ENCODE data around the gene PTPN18. TPM values are rescaled to one million over a fixed set of nuclear protein-coding genes. Genes with fewer than 3 reads are reported as not detected.

Gene PTPN18
- total RNA-seq, 2 experiments from 2014 or later = 27.6 to 27.8 TPM

DNA sequence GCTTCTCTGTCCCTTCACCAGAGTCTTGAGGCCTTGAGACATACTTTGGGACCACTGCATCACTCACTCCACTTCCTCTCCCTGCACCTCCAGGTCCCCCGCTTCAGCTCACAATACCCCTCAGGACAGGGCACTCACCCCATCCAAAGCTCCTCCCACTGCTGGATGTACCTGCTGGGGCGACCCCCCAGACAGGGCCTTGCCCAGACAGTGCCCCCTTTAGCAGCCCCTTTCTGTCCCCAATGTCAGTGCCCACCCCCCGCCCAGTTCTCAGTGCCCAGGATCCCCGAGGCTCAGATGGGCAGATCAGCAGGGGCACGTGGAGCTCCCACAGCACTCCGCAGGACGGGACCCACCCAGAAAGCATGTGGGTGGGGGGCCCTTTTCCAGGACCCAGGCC is 37.0 kb upstream of the PTPN18 start:
- Mint-ChIP-seq H3K27ac (no peak overlapping the region), H3K9me3 (no peaks in the 10 kb centered on the region), H3K4me1 (ENCODE audit: low read depth) (no peaks in the 10 kb centered on the region), H3K36me3 (ENCODE audit: low read depth) (no peaks in the 10 kb centered on the region), H3K4me3 (no peak overlapping the region), H3K27me3 (peaks cover 24% of the 10 kb centered on the region)
- DNase-seq (no peak), ATAC-seq (ENCODE audit: poor library complexity) (no peak)
- ChIA-PET CTCF (no interaction called here), POLR2A (no interaction called here)
- Histone ChIP-seq H3K36me3 (ENCODE audit: insufficient read depth, low read length) (no peaks in the 10 kb centered on the region), H3K9me3 (ENCODE audit: control insufficient read depth in 1 of 2, insufficient read depth in 1 of 2, low read length in 2 of 2) (peaks cover 0 to 6% of the 10 kb centered on the region in 2 experiments), H3K27me3 (ENCODE audit: control insufficient read depth in 1 of 2, insufficient read depth in 2 of 2, low read length in 2 of 2) (peaks cover 0 to 10% of the 10 kb centered on the region in 2 experiments), H3K27ac (ENCODE audit: low read depth in 1 of 2, low read length in 2 of 2) (no peak overlapping the region), H3K4me1 (ENCODE audit: insufficient read depth, low read length) (no peaks in the 10 kb centered on the region), H3K4me3 (ENCODE audit: low read length) (no peak overlapping the region)
- TF ChIP-seq, protein P1, sequence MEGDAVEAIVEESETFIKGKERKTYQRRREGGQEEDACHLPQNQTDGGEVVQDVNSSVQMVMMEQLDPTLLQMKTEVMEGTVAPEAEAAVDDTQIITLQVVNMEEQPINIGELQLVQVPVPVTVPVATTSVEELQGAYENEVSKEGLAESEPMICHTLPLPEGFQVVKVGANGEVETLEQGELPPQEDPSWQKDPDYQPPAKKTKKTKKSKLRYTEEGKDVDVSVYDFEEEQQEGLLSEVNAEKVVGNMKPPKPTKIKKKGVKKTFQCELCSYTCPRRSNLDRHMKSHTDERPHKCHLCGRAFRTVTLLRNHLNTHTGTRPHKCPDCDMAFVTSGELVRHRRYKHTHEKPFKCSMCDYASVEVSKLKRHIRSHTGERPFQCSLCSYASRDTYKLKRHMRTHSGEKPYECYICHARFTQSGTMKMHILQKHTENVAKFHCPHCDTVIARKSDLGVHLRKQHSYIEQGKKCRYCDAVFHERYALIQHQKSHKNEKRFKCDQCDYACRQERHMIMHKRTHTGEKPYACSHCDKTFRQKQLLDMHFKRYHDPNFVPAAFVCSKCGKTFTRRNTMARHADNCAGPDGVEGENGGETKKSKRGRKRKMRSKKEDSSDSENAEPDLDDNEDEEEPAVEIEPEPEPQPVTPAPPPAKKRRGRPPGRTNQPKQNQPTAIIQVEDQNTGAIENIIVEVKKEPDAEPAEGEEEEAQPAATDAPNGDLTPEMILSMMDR (IDR thresholded peaks at IDR 0.05) = no peak
- intact Hi-C loops (cut with DNase I, micrococcal nuclease) = no loop called here

- Mint-ChIP-seq H3K36me3 (ENCODE audit: low read depth) (no peaks in the 10 kb centered on the region), H3K27me3 (peaks cover 30% of the 10 kb centered on the region), H3K27ac (no peak overlapping the region), H3K4me1 (ENCODE audit: low read depth) (no peaks in the 10 kb centered on the region), H3K9me3 (no peaks in the 10 kb centered on the region), H3K4me3 (no peak overlapping the region)
- ATAC-seq (ENCODE audit: poor library complexity) (no peak), DNase-seq (no peak)
- ChIA-PET CTCF (no interaction called here), POLR2A (no interaction called here)
- intact Hi-C loops (cut with DNase I, micrococcal nuclease) = no loop called here
- Histone ChIP-seq H3K27me3 (ENCODE audit: control insufficient read depth in 1 of 2, insufficient read depth in 2 of 2, low read length in 2 of 2) (peaks cover 0 to 16% of the 10 kb centered on the region in 2 experiments), H3K4me3 (ENCODE audit: low read length) (no peak overlapping the region), H3K9me3 (ENCODE audit: control insufficient read depth in 1 of 2, insufficient read depth in 1 of 2, low read length in 2 of 2) (peaks cover 0 to 6% of the 10 kb centered on the region in 2 experiments), H3K4me1 (ENCODE audit: insufficient read depth, low read length) (no peaks in the 10 kb centered on the region), H3K27ac (ENCODE audit: low read depth in 1 of 2, low read length in 2 of 2) (no peak overlapping the region), H3K36me3 (ENCODE audit: insufficient read depth, low read length) (no peaks in the 10 kb centered on the region)
- TF ChIP-seq, protein P1 (IDR thresholded peaks at IDR 0.05) = no peak
These were observed 36.3 kb upstream of the PTPN18 start for GRCh38 chr2:130319536-130319935.

GRCh38 chr2:130327703-130328527 is 27.9 kb upstream of the PTPN18 start:
- DNase-seq = no peak
- Histone ChIP-seq H3K27me3 (ENCODE audit: control insufficient read depth in 1 of 2, insufficient read depth in 2 of 2, low read length in 2 of 2) (peaks cover 10 to 18% of the 10 kb centered on the region in 2 experiments), H3K27ac (ENCODE audit: low read depth in 1 of 2, low read length in 2 of 2) (no peak overlapping the region), H3K36me3 (ENCODE audit: insufficient read depth, low read length) (no peaks in the 10 kb centered on the region), H3K4me3 (ENCODE audit: low read length) (no peak overlapping the region), H3K4me1 (ENCODE audit: insufficient read depth, low read length) (peaks cover 9% of the 10 kb centered on the region), H3K9me3 (ENCODE audit: control insufficient read depth in 1 of 2, insufficient read depth in 1 of 2, low read length in 2 of 2) (no peaks in the 10 kb centered on the region)
- Mint-ChIP-seq H3K27ac (no peak overlapping the region), H3K9me3 (no peaks in the 10 kb centered on the region), H3K4me3 (no peak overlapping the region), H3K4me1 (ENCODE audit: low read depth) (peaks cover 6% of the 10 kb centered on the region), H3K36me3 (ENCODE audit: low read depth) (no peaks in the 10 kb centered on the region), H3K27me3 (peaks cover 69% of the 10 kb centered on the region)
- ATAC-seq (ENCODE audit: poor library complexity) = no peak
- TF ChIP-seq, protein P1 (IDR thresholded peaks at IDR 0.05) = no peak
- ChIA-PET POLR2A (no interaction called here), CTCF (no interaction called here)
- intact Hi-C loops (cut with DNase I, micrococcal nuclease) = no loop called here
